Measurements from ENCODE around the gene NRXN3. TPM values are rescaled to one million over a fixed set of nuclear protein-coding genes. Genes with fewer than 3 reads are reported as not detected.

Gene NRXN3
- total and polyA plus RNA-seq, 2 donors (not counting 1 experiment from before 2014, with no cell fraction given), result not detected

GRCh38 chr14:78737116-78737515 lies 566.9 kb downstream of the NRXN3 start:
- no peaks in the 10 kb centered on the region for H4K20me1 ChIP-seq (ENCODE audit: control insufficient read depth, insufficient read depth, low read length, poor library complexity, severe bottlenecking)
- Mint-ChIP-seq H3K4me3 (no peak overlapping the region), H3K4me1 (no peaks in the 10 kb centered on the region), H3K27ac (no peak overlapping the region), H3K9me3 (ENCODE audit: insufficient read depth) (no peaks in the 10 kb centered on the region), H3K27me3 (no peaks in the 10 kb centered on the region)
- no peaks in the 10 kb centered on the region for H3K9me3 ChIP-seq (ENCODE audit: control extremely low read depth in 1 of 3, control insufficient read depth in 2 of 3, insufficient read depth in 1 of 3, low read length in 2 of 3)
- H3K36me3 ChIP-seq (replicated peaks in 1 of 2; ENCODE audit: control extremely low read depth in 1 of 2, control insufficient read depth in 1 of 2, extremely low read depth in 1 of 2, insufficient read depth in 2 of 2, low read length in 1 of 2), result no peaks in the 10 kb centered on the region
- DNase-seq, result no peak
- 80% methylated on average over 2 of the region's 3 CpGs for WGBS (ENCODE audit: insufficient coverage)
- H3K4me2 ChIP-seq (replicated peaks; ENCODE audit: low read depth, low read length, poor library complexity, severe bottlenecking), result no peak overlapping the region
- no peak overlapping the region for H3K9ac ChIP-seq (ENCODE audit: low read length)
- POLR2A ChIA-PET, result no interaction called here
- no peaks in the 10 kb centered on the region for H3K79me2 ChIP-seq (ENCODE audit: control insufficient read depth, insufficient read depth, low read length)
- H2AFZ ChIP-seq (ENCODE audit: insufficient read depth, low read depth, low read length, poor library complexity, severe bottlenecking), result no peak overlapping the region
- no peak overlapping the region for H3K27ac ChIP-seq (ENCODE audit: low read length in 2 of 2)
- no peaks in the 10 kb centered on the region for H3K27me3 ChIP-seq (replicated peaks in 1 of 4; ENCODE audit: control extremely low read depth in 1 of 4, control insufficient read depth in 3 of 4, insufficient read depth in 4 of 4, low read length in 3 of 4)
- ATAC-seq (ENCODE audit: low read depth), result no peak
- CTCF ChIA-PET, result no interaction called here
- H3K4me3 ChIP-seq (ENCODE audit: control extremely low read depth in 1 of 5, extremely low read depth in 1 of 5, insufficient read depth in 1 of 5, low read depth in 2 of 5, low read length in 4 of 5), result no peak overlapping the region
- TF ChIP-seq EZH2 (IDR thresholded peaks at IDR 0.05; ENCODE audit: borderline replicate concordance, insufficient read depth, low read depth, low read length, poor library complexity, severe bottlenecking), result no peak
- no peak for TF ChIP-seq CTCF (IDR thresholded peaks at IDR 0.05)
- intact Hi-C loops (cut with micrococcal nuclease), result no loop called here
- H3K4me1 ChIP-seq (ENCODE audit: control insufficient read depth in 2 of 2, insufficient read depth in 2 of 2, low read length in 2 of 2), result no peaks in the 10 kb centered on the region

DNA sequence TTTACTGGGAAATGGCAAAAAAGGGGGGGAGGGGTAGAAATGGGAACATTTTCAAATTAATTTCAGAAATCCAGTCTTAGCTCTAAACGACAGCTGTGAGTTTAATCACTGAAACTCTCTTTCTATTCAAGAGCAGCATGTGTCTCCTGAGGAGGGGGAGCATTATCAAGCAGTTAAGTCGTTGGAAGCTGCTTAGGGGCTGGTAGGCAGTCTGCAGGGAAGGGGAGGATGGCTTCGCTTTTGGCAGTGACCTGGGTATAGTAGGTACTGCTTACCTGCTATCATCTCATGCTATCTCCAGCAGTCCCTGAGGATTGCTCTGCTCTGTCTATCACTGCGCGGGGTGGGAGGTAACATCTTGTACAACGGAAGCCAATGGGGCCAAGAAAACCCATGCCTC lies 567.4 kb downstream of the NRXN3 start:
- H3K27ac ChIP-seq (ENCODE audit: low read length in 2 of 2), result no peak overlapping the region
- TF ChIP-seq EZH2 (IDR thresholded peaks at IDR 0.05; ENCODE audit: borderline replicate concordance, insufficient read depth, low read depth, low read length, poor library complexity, severe bottlenecking) (no peak), CTCF (IDR thresholded peaks at IDR 0.05) (no peak)
- 63% methylated on average over 2 of the region's 6 CpGs for WGBS (ENCODE audit: insufficient coverage)
- H3K79me2 ChIP-seq (ENCODE audit: control insufficient read depth, insufficient read depth, low read length), result no peaks in the 10 kb centered on the region
- POLR2A ChIA-PET, result no interaction called here
- H3K27me3 Mint-ChIP-seq, result no peaks in the 10 kb centered on the region
- no peaks in the 10 kb centered on the region for H3K36me3 ChIP-seq (replicated peaks in 1 of 2; ENCODE audit: control extremely low read depth in 1 of 2, control insufficient read depth in 1 of 2, extremely low read depth in 1 of 2, insufficient read depth in 2 of 2, low read length in 1 of 2)
- H3K9me3 ChIP-seq (ENCODE audit: control extremely low read depth in 1 of 3, control insufficient read depth in 2 of 3, insufficient read depth in 1 of 3, low read length in 2 of 3), result no peaks in the 10 kb centered on the region
- no peaks in the 10 kb centered on the region for H3K27me3 ChIP-seq (replicated peaks in 1 of 4; ENCODE audit: control extremely low read depth in 1 of 4, control insufficient read depth in 3 of 4, insufficient read depth in 4 of 4, low read length in 3 of 4)
- no peak overlapping the region for H3K9ac ChIP-seq (ENCODE audit: low read length)
- H3K4me1 Mint-ChIP-seq, result no peaks in the 10 kb centered on the region
- no peaks in the 10 kb centered on the region for H4K20me1 ChIP-seq (ENCODE audit: control insufficient read depth, insufficient read depth, low read length, poor library complexity, severe bottlenecking)
- DNase-seq, result no peak
- intact Hi-C loops (cut with micrococcal nuclease), result no loop called here
- H3K4me3 ChIP-seq (ENCODE audit: control extremely low read depth in 1 of 5, extremely low read depth in 1 of 5, insufficient read depth in 1 of 5, low read depth in 2 of 5, low read length in 4 of 5), result no peak overlapping the region
- H3K27ac Mint-ChIP-seq, result no peak overlapping the region
- H2AFZ ChIP-seq (ENCODE audit: insufficient read depth, low read depth, low read length, poor library complexity, severe bottlenecking), result no peak overlapping the region
- no peaks in the 10 kb centered on the region for H3K9me3 Mint-ChIP-seq (ENCODE audit: insufficient read depth)
- CTCF ChIA-PET, result no interaction called here
- H3K4me2 ChIP-seq (replicated peaks; ENCODE audit: low read depth, low read length, poor library complexity, severe bottlenecking), result no peak overlapping the region
- no peak overlapping the region for H3K4me3 Mint-ChIP-seq
- ATAC-seq (ENCODE audit: low read depth), result no peak
- H3K4me1 ChIP-seq (ENCODE audit: control insufficient read depth in 2 of 2, insufficient read depth in 2 of 2, low read length in 2 of 2), result no peaks in the 10 kb centered on the region
